MM.1S (cell line): ENCODE results near the gene NDUFS4.

Experiments
- EZH2 ChIP-seq: fragments of 300-600 bp; sonication (generic); optimal IDR thresholded peaks from 2 replicates; pipeline ENCODE3; 2017; ENCODE audit warnings: low read depth, mild to moderate bottlenecking, antibody characterized with exemption, low read length, mixed read lengths
- EZH2phosphoT487 ChIP-seq: fragments of 300-600 bp; sonication (generic); IDR thresholded peaks from 2 replicates; pipeline ENCODE4 v1.6.1; 2018; ENCODE audit warnings: antibody characterized with exemption, low read length
- TF ChIP-seq, protein P1 (sequence below): fragments of 300-600 bp; sonication (generic); IDR thresholded peaks from 2 replicates; pipeline ENCODE4 v1.5.1; 2016; ENCODE audit warnings: antibody characterized with exemption, low read length, mixed read lengths

- TF ChIP-seq, protein P1, sequence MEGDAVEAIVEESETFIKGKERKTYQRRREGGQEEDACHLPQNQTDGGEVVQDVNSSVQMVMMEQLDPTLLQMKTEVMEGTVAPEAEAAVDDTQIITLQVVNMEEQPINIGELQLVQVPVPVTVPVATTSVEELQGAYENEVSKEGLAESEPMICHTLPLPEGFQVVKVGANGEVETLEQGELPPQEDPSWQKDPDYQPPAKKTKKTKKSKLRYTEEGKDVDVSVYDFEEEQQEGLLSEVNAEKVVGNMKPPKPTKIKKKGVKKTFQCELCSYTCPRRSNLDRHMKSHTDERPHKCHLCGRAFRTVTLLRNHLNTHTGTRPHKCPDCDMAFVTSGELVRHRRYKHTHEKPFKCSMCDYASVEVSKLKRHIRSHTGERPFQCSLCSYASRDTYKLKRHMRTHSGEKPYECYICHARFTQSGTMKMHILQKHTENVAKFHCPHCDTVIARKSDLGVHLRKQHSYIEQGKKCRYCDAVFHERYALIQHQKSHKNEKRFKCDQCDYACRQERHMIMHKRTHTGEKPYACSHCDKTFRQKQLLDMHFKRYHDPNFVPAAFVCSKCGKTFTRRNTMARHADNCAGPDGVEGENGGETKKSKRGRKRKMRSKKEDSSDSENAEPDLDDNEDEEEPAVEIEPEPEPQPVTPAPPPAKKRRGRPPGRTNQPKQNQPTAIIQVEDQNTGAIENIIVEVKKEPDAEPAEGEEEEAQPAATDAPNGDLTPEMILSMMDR, result no peak
- TF ChIP-seq EZH2phosphoT487 (no peak), EZH2 (no peak)
Measured at GRCh38 chr5:53643445-53643844, 83.0 kb downstream of the NDUFS4 start.
